Subcutaneous preadipocyte (primary cell): Measurements from ENCODE around the gene BHMT2. TPM values are rescaled to one million over a fixed set of nuclear protein-coding genes. Genes with fewer than 3 reads are reported as not detected.

Experiments used
- total RNA-seq: library from RNA; depleted of rRNA; stranded (reverse); fragments of >200 nt; gene quantifications from 2 replicates; pipeline ENCODE4 v1.2.3, GENCODE V29; 2012

The BHMT2 gene, protein sequence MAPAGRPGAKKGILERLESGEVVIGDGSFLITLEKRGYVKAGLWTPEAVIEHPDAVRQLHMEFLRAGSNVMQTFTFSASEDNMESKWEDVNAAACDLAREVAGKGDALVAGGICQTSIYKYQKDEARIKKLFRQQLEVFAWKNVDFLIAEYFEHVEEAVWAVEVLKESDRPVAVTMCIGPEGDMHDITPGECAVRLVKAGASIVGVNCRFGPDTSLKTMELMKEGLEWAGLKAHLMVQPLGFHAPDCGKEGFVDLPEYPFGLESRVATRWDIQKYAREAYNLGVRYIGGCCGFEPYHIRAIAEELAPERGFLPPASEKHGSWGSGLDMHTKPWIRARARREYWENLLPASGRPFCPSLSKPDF
- total RNA-seq = 5.1 and 5.3 TPM in 2 replicates

GRCh38 chr5:79069488-79070349 is at the start of gene BHMT2, which contains the start of gene DMGDH:
Gene BHMT2, plus strand, starts transcription at chr5:79069767. Its CDS starts 16 bp downstream, at chr5:79069783.
Gene DMGDH, minus strand, starts transcription at chr5:79069674. Its CDS starts 54 bp downstream, at chr5:79069620.

GRCh38 chr5:79111387-79111959 is 41.9 kb downstream of the BHMT2 start, which contains the start of gene BHMT:
Gene BHMT, plus strand, starts transcription at chr5:79111809. Its CDS starts 77 bp downstream, at chr5:79111886.

Other genes starting within 250 kb of the BHMT2 start
- 13.2 and 14.9 TPM in 2 replicates for gene ARSB, start 84.5 kb upstream of the BHMT2 start, total RNA-seq
- 0.59 and 2.9 TPM in 2 replicates for gene DMGDH, start 93 bp upstream of the BHMT2 start, total RNA-seq
- gene BHMT, start 42.0 kb downstream of the BHMT2 start, total RNA-seq = not detected in 2 replicates
- gene JMY, start 166.4 kb downstream of the BHMT2 start, total RNA-seq = 9.9 and 10.0 TPM in 2 replicates